ENCODE results near the gene TTLL8.

Gene TTLL8

GRCh38 chr22:50058906-50059880, 1.1 kb upstream of the TTLL8 start:
- H3K36me3 ChIP-seq (ENCODE audit: control insufficient read depth in 4 of 4, insufficient read depth in 4 of 4, low read length in 3 of 4) = peaks cover 2 to 25% (median 12%) of the 10 kb centered on the region in 4 experiments
- H3K4me1 ChIP-seq (ENCODE audit: control extremely low read depth in 1 of 4, control insufficient read depth in 4 of 4, insufficient read depth in 4 of 4, low read length in 3 of 4) = peaks cover 0 to 53% (median 28%) of the 10 kb centered on the region in 4 experiments
- H3K9me3 ChIP-seq (ENCODE audit: control extremely low read depth in 1 of 5, control insufficient read depth in 4 of 5, insufficient read depth in 2 of 5, low read depth in 1 of 5, low read length in 4 of 5) = peaks cover 0 to 1% (median 0%) of the 10 kb centered on the region in 5 experiments
- peak in 2 of 3 donors; percentile 53 to 55 for DNase-seq
- H3K4me3 ChIP-seq (ENCODE audit: control insufficient read depth in 1 of 7, extremely low read depth in 1 of 7, insufficient read depth in 4 of 7, low read depth in 2 of 7, low read length in 6 of 7) = peak overlapping the region in 3 of 7 experiments; percentile 6 to 62 (median 52)
- peaks cover 0 to 16% (median 0%) of the 10 kb centered on the region in 5 experiments for H3K27me3 ChIP-seq (replicated peaks in 2 of 5; ENCODE audit: control insufficient read depth in 4 of 5, insufficient read depth in 5 of 5, low read length in 4 of 5)
- WGBS (ENCODE audit: insufficient coverage) = 55% methylated on average over 24 of the region's 31 CpGs
- POLR2A ChIA-PET = interaction anchor here (0.6 to 1.3 kb wide), 2 partner anchors 24 to 26 kb away, joined by 3 read pairs; partner anchors contain the start of gene MLC1
- H3K27ac ChIP-seq (ENCODE audit: insufficient read depth in 1 of 2, low read depth in 1 of 2, low read length in 2 of 2, poor library complexity in 1 of 2, severe bottlenecking in 2 of 2) = no peak overlapping the region
- CTCF ChIA-PET = interaction anchor here (0.7 to 1.6 kb wide), 6 partner anchors 24 to 147 kb away, joined by 3 to 6 read pairs (median 3); no protein-coding TSS in a partner anchor

GRCh38 chr22:50057278-50058060, 629 bp downstream of the TTLL8 start:
- Histone ChIP-seq H3K4me3 (ENCODE audit: control insufficient read depth in 1 of 7, extremely low read depth in 1 of 7, insufficient read depth in 4 of 7, low read depth in 2 of 7, low read length in 6 of 7) (no peak overlapping the region), H3K36me3 (ENCODE audit: control insufficient read depth in 4 of 4, insufficient read depth in 4 of 4, low read length in 3 of 4) (peaks cover 0 to 18% (median 7%) of the 10 kb centered on the region in 4 experiments), H3K27ac (ENCODE audit: insufficient read depth in 1 of 2, low read depth in 1 of 2, low read length in 2 of 2, poor library complexity in 1 of 2, severe bottlenecking in 2 of 2) (no peak overlapping the region), H3K27me3 (replicated peaks in 2 of 5; ENCODE audit: control insufficient read depth in 4 of 5, insufficient read depth in 5 of 5, low read length in 4 of 5) (peaks cover 0 to 16% (median 0%) of the 10 kb centered on the region in 5 experiments), H3K4me1 (ENCODE audit: control extremely low read depth in 1 of 4, control insufficient read depth in 4 of 4, insufficient read depth in 4 of 4, low read length in 3 of 4) (peaks cover 0 to 47% (median 25%) of the 10 kb centered on the region in 4 experiments), H3K9me3 (ENCODE audit: control extremely low read depth in 1 of 5, control insufficient read depth in 4 of 5, insufficient read depth in 2 of 5, low read depth in 1 of 5, low read length in 4 of 5) (peaks cover 0 to 11% (median 2%) of the 10 kb centered on the region in 5 experiments)
- 93% methylated on average over 11 of the region's 14 CpGs for WGBS (ENCODE audit: insufficient coverage)
- ChIA-PET POLR2A (no interaction called here), CTCF (interaction anchor here (1.1 to 1.9 kb wide), 2 partner anchors 42 to 127 kb away, joined by 3 to 4 read pairs; no protein-coding TSS in a partner anchor)
- DNase-seq = no peak

- ChIA-PET POLR2A (interaction anchor here (0.6 to 1.0 kb wide), 3 partner anchors 21 to 38 kb away, joined by 3 read pairs; no protein-coding TSS in a partner anchor), CTCF (interaction anchor here (0.8 to 1.9 kb wide), 5 partner anchors 19 to 125 kb away, joined by 3 to 4 read pairs (median 3); no protein-coding TSS in a partner anchor)
- H3K27me3 ChIP-seq (replicated peaks in 2 of 5; ENCODE audit: control insufficient read depth in 4 of 5, insufficient read depth in 5 of 5, low read length in 4 of 5) = peaks cover 0 to 16% (median 0%) of the 10 kb centered on the region in 5 experiments
- peaks cover 0 to 16% (median 2%) of the 10 kb centered on the region in 5 experiments for H3K9me3 ChIP-seq (ENCODE audit: control extremely low read depth in 1 of 5, control insufficient read depth in 4 of 5, insufficient read depth in 2 of 5, low read depth in 1 of 5, low read length in 4 of 5)
- H3K4me1 ChIP-seq (ENCODE audit: control extremely low read depth in 1 of 4, control insufficient read depth in 4 of 4, insufficient read depth in 4 of 4, low read length in 3 of 4) = peaks cover 0 to 36% (median 15%) of the 10 kb centered on the region in 4 experiments
- 84% methylated on average over 20 of the region's 34 CpGs for WGBS (ENCODE audit: insufficient coverage)
- H3K27ac ChIP-seq (ENCODE audit: insufficient read depth in 1 of 2, low read depth in 1 of 2, low read length in 2 of 2, poor library complexity in 1 of 2, severe bottlenecking in 2 of 2) = no peak overlapping the region
- no peak for DNase-seq
- H3K36me3 ChIP-seq (ENCODE audit: control insufficient read depth in 4 of 4, insufficient read depth in 4 of 4, low read length in 3 of 4) = peaks cover 0 to 14% (median 7%) of the 10 kb centered on the region in 4 experiments
- no peak overlapping the region for H3K4me3 ChIP-seq (ENCODE audit: control insufficient read depth in 1 of 7, extremely low read depth in 1 of 7, insufficient read depth in 4 of 7, low read depth in 2 of 7, low read length in 6 of 7)
Observed at GRCh38 chr22:50056214-50056972, 1.7 kb downstream of the TTLL8 start.

- Histone ChIP-seq H3K36me3 (ENCODE audit: control insufficient read depth in 4 of 4, insufficient read depth in 4 of 4, low read length in 3 of 4) (no peaks in the 10 kb centered on the region), H3K9me3 (ENCODE audit: control extremely low read depth in 1 of 5, control insufficient read depth in 4 of 5, insufficient read depth in 2 of 5, low read depth in 1 of 5, low read length in 4 of 5) (peaks cover 0 to 16% (median 2%) of the 10 kb centered on the region in 5 experiments), H3K4me1 (ENCODE audit: control extremely low read depth in 1 of 4, control insufficient read depth in 4 of 4, insufficient read depth in 4 of 4, low read length in 3 of 4) (peaks cover 0 to 15% (median 6%) of the 10 kb centered on the region in 4 experiments), H3K27ac (ENCODE audit: insufficient read depth in 1 of 2, low read depth in 1 of 2, low read length in 2 of 2, poor library complexity in 1 of 2, severe bottlenecking in 2 of 2) (no peak overlapping the region), H3K4me3 (ENCODE audit: control insufficient read depth in 1 of 7, extremely low read depth in 1 of 7, insufficient read depth in 4 of 7, low read depth in 2 of 7, low read length in 6 of 7) (no peak overlapping the region), H3K27me3 (replicated peaks in 2 of 5; ENCODE audit: control insufficient read depth in 4 of 5, insufficient read depth in 5 of 5, low read length in 4 of 5) (peaks cover 0 to 7% (median 0%) of the 10 kb centered on the region in 5 experiments)
- 97% methylated on average over 11 of the region's 18 CpGs for WGBS (ENCODE audit: insufficient coverage)
- ChIA-PET CTCF (interaction anchor here (0.7 kb wide), 1 partner anchor 72 kb away, joined by 3 read pairs; no protein-coding TSS in a partner anchor), POLR2A (no interaction called here)
- no peak for DNase-seq
Observed at GRCh38 chr22:50053861-50054260, 4.2 kb downstream of the TTLL8 start.

- Histone ChIP-seq H3K9me3 (ENCODE audit: control extremely low read depth in 1 of 5, control insufficient read depth in 4 of 5, insufficient read depth in 2 of 5, low read depth in 1 of 5, low read length in 4 of 5) (peaks cover 0 to 16% (median 2%) of the 10 kb centered on the region in 5 experiments), H3K36me3 (ENCODE audit: control insufficient read depth in 4 of 4, insufficient read depth in 4 of 4, low read length in 3 of 4) (no peaks in the 10 kb centered on the region), H3K4me3 (ENCODE audit: control insufficient read depth in 1 of 7, extremely low read depth in 1 of 7, insufficient read depth in 4 of 7, low read depth in 2 of 7, low read length in 6 of 7) (no peak overlapping the region), H3K27ac (ENCODE audit: insufficient read depth in 1 of 2, low read depth in 1 of 2, low read length in 2 of 2, poor library complexity in 1 of 2, severe bottlenecking in 2 of 2) (no peak overlapping the region), H3K27me3 (replicated peaks in 2 of 5; ENCODE audit: control insufficient read depth in 4 of 5, insufficient read depth in 5 of 5, low read length in 4 of 5) (no peaks in the 10 kb centered on the region), H3K4me1 (ENCODE audit: control extremely low read depth in 1 of 4, control insufficient read depth in 4 of 4, insufficient read depth in 4 of 4, low read length in 3 of 4) (peaks cover 0 to 8% (median 3%) of the 10 kb centered on the region in 4 experiments)
- CTCF ChIA-PET = interaction anchor here (1.4 kb wide), 1 partner anchor 16 kb away, joined by 3 read pairs; no protein-coding TSS in a partner anchor
- DNase-seq = no peak
- POLR2A ChIA-PET = interaction anchor here (1.1 kb wide), 1 partner anchor 59 kb away, joined by 3 read pairs; no protein-coding TSS in a partner anchor
- 96% methylated on average over 17 of the region's 18 CpGs for WGBS (ENCODE audit: insufficient coverage)
Observed at GRCh38 chr22:50051930-50052329, 6.2 kb downstream of the TTLL8 start.
